Peyer's patch (tissue), 4 donors: ENCODE results near the gene HNRNPA2B1. TPM values are rescaled to one million over a fixed set of nuclear protein-coding genes. Genes with fewer than 3 reads are reported as not detected.
"Not testable (repeated sequence)": the region's sequence is repeated elsewhere in the genome, so short reads cannot be mapped to it uniquely, and the experiment has no call there.

Experiments used
- DNase-seq, 3 donors: peaks; one replicate each; pipeline ENCODE4 v3.0.0-alpha.2; 2017 to 2019
- H3K27ac ChIP-seq, 4 donors: fragments of 200-600 bp; sonication (generic); one replicate each; pipeline ENCODE4 v1.5.1; 2016 to 2019
- H3K27me3 ChIP-seq, 2 donors: fragments of 200-600 bp; sonication (generic); one replicate each; pipeline ENCODE4 v1.5.1; 2019
- H3K36me3 ChIP-seq, 3 donors: fragments of 200-600 bp; sonication (generic); one replicate each; pipeline ENCODE4 v1.5.1; 2016 to 2019
- H3K4me1 ChIP-seq, 4 donors: fragments of 200-600 bp; sonication (generic); one replicate each; pipeline ENCODE4 v1.5.1; 2016 to 2019
- H3K4me3 ChIP-seq, 4 donors: fragments of 200-600 bp; sonication (generic); 1 replicate in 3 of 4; 2 replicates in 1 of 4; pipeline ENCODE4 v1.5.1; 2016 to 2019; ENCODE audit warnings: mild to moderate bottlenecking in 1 of 4
- H3K9me3 ChIP-seq, 4 donors: fragments of 200-600 bp; sonication (generic); one replicate each; pipeline ENCODE4 v1.5.1; 2016 to 2019; ENCODE audit warnings: mild to moderate bottlenecking in 1 of 4
- POLR2A ChIP-seq, 2 donors: fragments of 450-650 bp; IDR thresholded peaks; one replicate each; pipeline ENCODE4 v1.5.1; 2017; ENCODE audit warnings: antibody characterized with exemption in 2 of 2, mild to moderate bottlenecking in 2 of 2, moderate library complexity in 2 of 2
- total RNA-seq, 4 donors: library from RNA; depleted of rRNA; stranded (reverse); fragments of >200 nt; gene quantifications; one replicate each; pipeline ENCODE4 v1.1.0, GENCODE V29; 2016
- TF ChIP-seq, protein P1 (sequence below), 6 experiments: fragments of 450-650 bp in 4 of 6; fragments of 200-600 bp in 2 of 6; sonication (generic) in 1 of 6; IDR thresholded peaks; one replicate each; pipeline ENCODE4 v1.5.1; 2017 to 2019; ENCODE audit warnings: antibody characterized with exemption in 6 of 6, mild to moderate bottlenecking in 3 of 6, moderate library complexity in 1 of 6

HNRNPA2B1 gene
- total RNA-seq, 4 donors from 2014 or later = 184 to 526 (median 228) TPM

DNA sequence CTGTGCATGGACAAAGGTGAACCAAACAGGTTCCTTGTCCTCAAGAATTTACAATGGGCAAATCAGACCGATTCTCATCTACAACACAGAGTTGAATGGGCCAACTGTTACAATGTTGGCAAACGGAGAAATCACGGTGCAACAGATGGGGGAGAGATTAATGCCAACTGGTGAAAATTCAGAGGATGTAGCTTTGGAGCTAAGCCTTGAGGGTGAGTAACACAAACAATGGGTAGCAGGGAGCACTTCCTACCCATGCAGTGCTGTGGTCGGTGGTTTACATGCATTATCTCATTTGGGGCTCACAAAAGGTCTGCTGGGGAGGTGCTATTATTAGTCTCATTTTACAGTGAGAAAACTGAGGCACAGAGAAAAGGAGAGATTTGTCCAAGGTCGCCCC lies 49.5 kb downstream of the HNRNPA2B1 start:
- no peak for DNase-seq
- H3K4me1 ChIP-seq = peaks cover 0 to 19% (median 6%) of the 10 kb centered on the region in 4 donors
- H3K4me3 ChIP-seq = no peak overlapping the region
- TF ChIP-seq POLR2A (IDR thresholded peaks at IDR 0.05) = no peak
- TF ChIP-seq, protein P1, sequence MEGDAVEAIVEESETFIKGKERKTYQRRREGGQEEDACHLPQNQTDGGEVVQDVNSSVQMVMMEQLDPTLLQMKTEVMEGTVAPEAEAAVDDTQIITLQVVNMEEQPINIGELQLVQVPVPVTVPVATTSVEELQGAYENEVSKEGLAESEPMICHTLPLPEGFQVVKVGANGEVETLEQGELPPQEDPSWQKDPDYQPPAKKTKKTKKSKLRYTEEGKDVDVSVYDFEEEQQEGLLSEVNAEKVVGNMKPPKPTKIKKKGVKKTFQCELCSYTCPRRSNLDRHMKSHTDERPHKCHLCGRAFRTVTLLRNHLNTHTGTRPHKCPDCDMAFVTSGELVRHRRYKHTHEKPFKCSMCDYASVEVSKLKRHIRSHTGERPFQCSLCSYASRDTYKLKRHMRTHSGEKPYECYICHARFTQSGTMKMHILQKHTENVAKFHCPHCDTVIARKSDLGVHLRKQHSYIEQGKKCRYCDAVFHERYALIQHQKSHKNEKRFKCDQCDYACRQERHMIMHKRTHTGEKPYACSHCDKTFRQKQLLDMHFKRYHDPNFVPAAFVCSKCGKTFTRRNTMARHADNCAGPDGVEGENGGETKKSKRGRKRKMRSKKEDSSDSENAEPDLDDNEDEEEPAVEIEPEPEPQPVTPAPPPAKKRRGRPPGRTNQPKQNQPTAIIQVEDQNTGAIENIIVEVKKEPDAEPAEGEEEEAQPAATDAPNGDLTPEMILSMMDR (IDR thresholded peaks at IDR 0.05) = no peak
- H3K27ac ChIP-seq = no peak overlapping the region
- H3K9me3 ChIP-seq = no peaks in the 10 kb centered on the region
- no peaks in the 10 kb centered on the region for H3K36me3 ChIP-seq
- no peaks in the 10 kb centered on the region for H3K27me3 ChIP-seq

GRCh38 chr7:26149391-26149977 lies 51.1 kb downstream of the HNRNPA2B1 start:
- Histone ChIP-seq H3K27ac (no peak overlapping the region), H3K9me3 (no peaks in the 10 kb centered on the region), H3K36me3 (no peaks in the 10 kb centered on the region), H3K4me1 (peaks cover 0 to 5% (median 0%) of the 10 kb centered on the region in 4 donors), H3K27me3 (no peaks in the 10 kb centered on the region), H3K4me3 (no peak overlapping the region)
- no peak for DNase-seq
- TF ChIP-seq, protein P1 (IDR thresholded peaks at IDR 0.05) = no peak
- no peak for TF ChIP-seq POLR2A (IDR thresholded peaks at IDR 0.05)

- peak in 1 of 3 donors; percentile 26 for DNase-seq
- H3K4me1 ChIP-seq, H3K36me3 ChIP-seq, H3K27me3 ChIP-seq, H3K4me3 ChIP-seq, H3K9me3 ChIP-seq, H3K27ac ChIP-seq: not testable (repeated sequence)
These were observed 52.2 kb downstream of the HNRNPA2B1 start for GRCh38 chr7:26148307-26148700.

GRCh38 chr7:26147646-26148306 lies 52.8 kb downstream of the HNRNPA2B1 start:
- not testable (repeated sequence) for H3K36me3 ChIP-seq, H3K4me1 ChIP-seq, H3K27ac ChIP-seq, H3K4me3 ChIP-seq, H3K9me3 ChIP-seq, H3K27me3 ChIP-seq
- peak in 1 of 3 donors; percentile 36 for DNase-seq

DNA sequence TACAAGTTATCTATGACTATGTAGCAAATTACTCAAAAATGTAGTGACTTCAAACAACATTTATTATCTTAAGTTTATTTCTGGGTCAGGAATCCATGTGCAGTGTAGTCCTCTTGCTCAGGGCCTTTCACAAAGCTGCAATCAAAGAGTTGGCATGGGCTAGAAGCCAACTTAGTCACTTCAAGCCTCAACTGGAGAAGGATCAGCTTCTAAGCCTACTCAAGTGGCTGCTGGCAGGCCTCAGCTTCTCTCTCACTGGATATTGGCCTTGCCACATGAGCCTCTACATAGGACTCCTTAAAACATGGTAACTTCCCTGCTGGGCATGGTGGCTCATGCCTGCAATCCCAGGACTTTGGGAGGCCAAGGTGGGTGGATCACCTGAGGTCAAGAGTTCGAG lies 53.5 kb downstream of the HNRNPA2B1 start:
- Histone ChIP-seq H3K27me3 (no peaks in the 10 kb centered on the region), H3K4me3 (no peak overlapping the region), H3K4me1 (no peaks in the 10 kb centered on the region), H3K9me3 (no peaks in the 10 kb centered on the region), H3K27ac (no peak overlapping the region), H3K36me3 (no peaks in the 10 kb centered on the region)
- TF ChIP-seq, protein P1 (IDR thresholded peaks at IDR 0.05) = no peak
- TF ChIP-seq POLR2A (IDR thresholded peaks at IDR 0.05) = no peak
- peak in 1 of 3 donors; percentile 18 for DNase-seq

DNA sequence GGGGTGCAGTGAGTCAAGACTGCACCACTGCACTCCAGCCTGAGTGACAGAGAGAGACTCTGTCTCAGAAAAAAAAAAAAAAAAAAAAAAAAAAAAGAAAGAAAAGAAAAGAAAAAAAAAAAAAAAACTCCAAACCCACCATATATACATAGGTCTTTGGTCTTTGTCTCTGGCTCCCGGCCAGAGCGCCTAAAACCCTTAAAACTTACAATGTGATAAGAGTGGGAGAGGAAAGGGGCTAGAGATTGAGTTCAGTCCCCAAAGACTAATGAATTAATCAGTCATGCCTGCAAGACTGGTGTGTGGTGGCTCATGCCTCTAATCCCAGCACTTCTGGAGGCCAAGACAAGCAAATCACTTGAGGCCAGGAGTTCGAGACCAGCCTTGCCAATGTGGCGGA lies 55.3 kb downstream of the HNRNPA2B1 start:
- Histone ChIP-seq H3K4me3 (no peak overlapping the region), H3K4me1 (no peaks in the 10 kb centered on the region), H3K27ac (no peak overlapping the region), H3K9me3 (no peaks in the 10 kb centered on the region), H3K27me3 (no peaks in the 10 kb centered on the region), H3K36me3 (no peaks in the 10 kb centered on the region)
- peak in 1 of 3 donors; percentile 34 for DNase-seq
- no peak for TF ChIP-seq POLR2A (IDR thresholded peaks at IDR 0.05)
- TF ChIP-seq, protein P1 (IDR thresholded peaks at IDR 0.05) = no peak
